HepG2 (cell line): ENCODE results near the gene FAF2. TPM values are rescaled to one million over a fixed set of nuclear protein-coding genes. Genes with fewer than 3 reads are reported as not detected.

Experiments
- CBX1 ChIP-seq: IDR thresholded peaks from one replicate; pipeline ENCODE4 v1.6.1; 2016; ENCODE audit warnings: antibody characterized with exemption, low read depth
- CC2D1A ChIP-seq: sonication (generic); formaldehyde crosslinking; IDR thresholded peaks from 2 replicates; pipeline ENCODE4 v1.8.1; 2023; ENCODE audit warnings: mild to moderate bottlenecking, missing genetic modification reagents
- CCDC6 ChIP-seq: sonication (generic); formaldehyde crosslinking; IDR thresholded peaks from 2 replicates; pipeline ENCODE4 v1.8.1; 2022; ENCODE audit warnings: mild to moderate bottlenecking, missing genetic modification reagents, moderate library complexity
- CREB3 ChIP-seq: sonication (generic); formaldehyde crosslinking; IDR thresholded peaks from 2 replicates; pipeline ENCODE4 v1.5.0; 2020; ENCODE audit warnings: missing genetic modification reagents
- FOXP1 ChIP-seq, 2 experiments: fragments of 450-650 bp in 1 of 2; IDR thresholded peaks; 2 replicates each; pipeline ENCODE4 v1.6.1; 2017 to 2018; ENCODE audit warnings: antibody characterized with exemption in 1 of 2
- JUND ChIP-seq: sonication (generic); formaldehyde crosslinking; IDR thresholded peaks from 2 replicates; pipeline ENCODE4 v1.8.0; 2022; ENCODE audit warnings: mild to moderate bottlenecking, missing genetic modification reagents
- MEF2D ChIP-seq: sonication (generic); formaldehyde crosslinking; IDR thresholded peaks from 2 replicates; pipeline ENCODE4 v1.5.1; 2020; ENCODE audit warnings: mild to moderate bottlenecking, missing genetic modification reagents
- MNT ChIP-seq: fragments of 450-650 bp; IDR thresholded peaks from 2 replicates; pipeline ENCODE4 v1.6.1; 2016
- NR2F1 ChIP-seq, 2 experiments: fragments of 450-650 bp in 1 of 2; formaldehyde crosslinking in 1 of 2; IDR thresholded peaks; 2 replicates each; pipeline versions ENCODE4 v1.5.0 to v1.6.1; 2016 to 2020; ENCODE audit warnings: mild to moderate bottlenecking in 1 of 2, missing compliant biosample characterization in 1 of 2, missing genetic modification reagents in 1 of 2, moderate library complexity in 1 of 2
- POGZ ChIP-seq: sonication (generic); formaldehyde crosslinking; IDR thresholded peaks from 2 replicates; pipeline ENCODE4 v1.4.0; 2020; ENCODE audit warnings: mild to moderate bottlenecking, missing genetic modification reagents
- PPARG ChIP-seq: conservative IDR thresholded peaks from 2 replicates; pipeline ENCODE4 v1.6.1; 2016; ENCODE audit warnings: missing biosample characterization, missing genetic modification reagents
- RARG ChIP-seq: sonication (generic); formaldehyde crosslinking; IDR thresholded peaks from 2 replicates; pipeline ENCODE4 v1.4.0; 2020; ENCODE audit warnings: low read depth, mild to moderate bottlenecking, missing genetic modification reagents
- RELA ChIP-seq: sonication (generic); formaldehyde crosslinking; IDR thresholded peaks from 2 replicates; pipeline ENCODE4 v1.4.0; 2020; ENCODE audit warnings: missing genetic modification reagents
- STAT5B ChIP-seq: sonication (generic); formaldehyde crosslinking; IDR thresholded peaks from 2 replicates; pipeline ENCODE4 v1.4.0; 2020; ENCODE audit warnings: missing genetic modification reagents
- TEAD3 ChIP-seq: optimal IDR thresholded peaks from 2 replicates; pipeline ENCODE3; 2016; ENCODE audit warnings: borderline replicate concordance
- TERF1 ChIP-seq: sonication (generic); formaldehyde crosslinking; IDR thresholded peaks from 2 replicates; pipeline ENCODE4 v1.8.0; 2022; ENCODE audit warnings: mild to moderate bottlenecking, missing genetic modification reagents, moderate library complexity
- U2AF1 ChIP-seq: fragments of 200-400 bp; formaldehyde crosslinking; optimal IDR thresholded peaks from 2 replicates; pipeline ENCODE3; 2017; ENCODE audit warnings: mild to moderate bottlenecking, low read depth, low read length
- ZNF180 ChIP-seq: sonication (generic); formaldehyde crosslinking; IDR thresholded peaks from 2 replicates; pipeline ENCODE4 v1.4.0; 2020; ENCODE audit warnings: low read depth, missing genetic modification reagents, borderline replicate concordance
- ZNF251 ChIP-seq: sonication (generic); formaldehyde crosslinking; IDR thresholded peaks from 2 replicates; pipeline ENCODE4 v1.9.0; 2021; ENCODE audit warnings: mild to moderate bottlenecking, missing genetic modification reagents
- ZNF274 ChIP-seq: sonication (generic); formaldehyde crosslinking; IDR thresholded peaks from 2 replicates; pipeline ENCODE4 v1.5.1; 2020; ENCODE audit warnings: mild to moderate bottlenecking, missing genetic modification reagents
- ZNF296 ChIP-seq: sonication (generic); formaldehyde crosslinking; conservative IDR thresholded peaks from 2 replicates; pipeline ENCODE4 v1.5.0; 2020; ENCODE audit warnings: mild to moderate bottlenecking, missing genetic modification reagents
- ZNF30 ChIP-seq: sonication (generic); formaldehyde crosslinking; IDR thresholded peaks from 2 replicates; pipeline ENCODE4 v1.5.0; 2020; ENCODE audit warnings: mild to moderate bottlenecking, missing genetic modification reagents
- ZNF430 ChIP-seq: sonication (generic); formaldehyde crosslinking; IDR thresholded peaks from 2 replicates; pipeline ENCODE4 v1.9.0; 2021; ENCODE audit warnings: mild to moderate bottlenecking, missing genetic modification reagents
- ZNF513 ChIP-seq: sonication (generic); formaldehyde crosslinking; conservative IDR thresholded peaks from 2 replicates; pipeline ENCODE4 v1.5.0; 2020; ENCODE audit warnings: missing genetic modification reagents
- ZNF781 ChIP-seq: sonication (generic); formaldehyde crosslinking; IDR thresholded peaks from 2 replicates; pipeline ENCODE4 v1.5.1; 2020; ENCODE audit warnings: borderline replicate concordance, mild to moderate bottlenecking, missing genetic modification reagents; ENCODE audit errors: not compliant biosample characterization
- ZNF839 ChIP-seq: sonication (generic); formaldehyde crosslinking; IDR thresholded peaks from 2 replicates; pipeline ENCODE4 v1.4.0; 2020; ENCODE audit warnings: missing genetic modification reagents, mild to moderate bottlenecking, borderline replicate concordance
- polyA plus RNA-seq, 8 experiments: library from polyadenylated mRNA; depleted of rRNA in 3 of 8; stranded (reverse) in 7 of 8; unstranded in 1 of 8; fragments of >200 nt; fragmentation: Illumina TruSeq in 4 of 8; extraction: Trizol in 4 of 8; gene quantifications; 2 replicates each; pipeline versions ENCODE4 v1.2.1 to v1.2.3, GENCODE V29; 2011 to 2016; ENCODE audit warnings: low read depth in 4 of 8, missing spikeins in 1 of 8, mixed read lengths in 1 of 8; ENCODE audit not compliant: insufficient read depth in 1 of 8
- total RNA-seq, 5 experiments: library from RNA; depleted of rRNA; stranded (reverse); fragments of >200 nt; fragmentation: Illumina TruSeq; extraction: Trizol; gene quantifications; 2 replicates each; pipeline ENCODE4 v1.2.3, GENCODE V29; 2016; ENCODE audit warnings: low read depth in 1 of 5

The FAF2 gene
- total and polyA plus RNA-seq, 2 of the 13 experiments (the other 11 are each of a cell fraction or from before 2014, with no cell fraction given) = 27.8 to 34.3 TPM

- no peak; the same call in 1 of the 2 replicates for TF ChIP-seq ZNF274
- no peak for TF ChIP-seq ZNF839
- TF ChIP-seq U2AF1 = no peak
- no peak for TF ChIP-seq STAT5B (CRISPR knock-in tag)
- 0 out of 2 replicates have a peak, but pooled peaks have one; percentile 73 for TF ChIP-seq JUND (CRISPR knock-in tag)
- TF ChIP-seq ZNF781 (CRISPR knock-in tag) = no peak
- TF ChIP-seq TEAD3 (CRISPR knock-in tag) = peak; percentile 82
- TF ChIP-seq POGZ (CRISPR knock-in tag) = peak; percentile 76
- no peak for TF ChIP-seq ZNF180
- peak; percentile 99 for TF ChIP-seq CCDC6 (CRISPR knock-in tag)
- no peak for TF ChIP-seq MNT
- no peak for TF ChIP-seq FOXP1 (IDR thresholded peaks at IDR 0.05)
- TF ChIP-seq FOXP1 (CRISPR knock-in tag; IDR thresholded peaks at IDR 0.05) = no peak; the same call in 1 of the 2 replicates
- TF ChIP-seq ZNF430 (CRISPR knock-in tag) = 0 out of 2 replicates have a peak, but pooled peaks have one; percentile 44
- TF ChIP-seq ZNF296 = no peak
- TF ChIP-seq ZNF30 (CRISPR knock-in tag) = no peak
- TF ChIP-seq MEF2D (CRISPR knock-in tag) = no peak
- no peak for TF ChIP-seq TERF1 (CRISPR knock-in tag)
- no peak for TF ChIP-seq RARG (CRISPR knock-in tag)
- no peak for TF ChIP-seq NR2F1 (CRISPR knock-in tag; IDR thresholded peaks at IDR 0.05)
- TF ChIP-seq RELA (CRISPR knock-in tag) = 0 out of 2 replicates have a peak, but pooled peaks have one; percentile 51
- TF ChIP-seq CC2D1A (CRISPR knock-in tag) = no peak
- no peak for TF ChIP-seq ZNF251 (CRISPR knock-in tag)
- no peak for TF ChIP-seq ZNF513 (CRISPR knock-in tag)
- no peak for TF ChIP-seq CBX1
- no peak for TF ChIP-seq PPARG (CRISPR knock-in tag)
- no peak for TF ChIP-seq CREB3 (CRISPR knock-in tag)
Measured at GRCh38 chr5:176415952-176416924, 31.9 kb upstream of the FAF2 start, which contains the start of gene CLTB (continued).
